Testis (tissue), 3 donors: ENCODE results near the gene ITGA6. TPM values are rescaled to one million over a fixed set of nuclear protein-coding genes. Genes with fewer than 3 reads are reported as not detected.
"Not testable (repeated sequence)": the region's sequence is repeated elsewhere in the genome, so short reads cannot be mapped to it uniquely, and the experiment has no call there.

ENCODE experiments used
- DNase-seq: peaks from one replicate; pipeline ENCODE4 v3.0.0-alpha.2; 2019
- H3K27ac ChIP-seq, 2 donors: fragments of 200-600 bp; sonication (generic); one replicate each; pipeline ENCODE4 v1.5.1; 2019
- H3K27me3 ChIP-seq: fragments of 200-600 bp; sonication (generic); one replicate; pipeline ENCODE4 v1.5.1; 2019
- H3K36me3 ChIP-seq: fragments of 200-600 bp; sonication (generic); one replicate; pipeline ENCODE4 v1.5.1; 2017; ENCODE audit warnings: low read depth; ENCODE audit errors: missing control alignments
- H3K4me1 ChIP-seq: fragments of 200-600 bp; sonication (generic); one replicate; pipeline ENCODE4 v1.5.1; 2019
- H3K4me3 ChIP-seq, 2 donors: fragments of 200-600 bp; sonication (generic); one replicate each; pipeline ENCODE4 v1.5.1; 2017 to 2019
- H3K9me3 ChIP-seq: fragments of 200-600 bp; sonication (generic); one replicate; pipeline ENCODE4 v1.5.1; 2017
- POLR2A ChIP-seq: fragments of 450-650 bp; IDR thresholded peaks from one replicate; pipeline ENCODE4 v1.6.1; 2017; ENCODE audit warnings: antibody characterized with exemption, mild to moderate bottlenecking, moderate library complexity
- WGBS, 2 donors: methylation state at CpG; one replicate each; pipeline ENCODE4 v1.1.5; 2018; 5-methylcytosine and 5-hydroxymethylcytosine counted together
- intact Hi-C: fragments of 100-400 bp; cut with DNase I; formaldehyde crosslinking; loops from one replicate; pipeline ENCODE4 v1.15.1; 2023; ENCODE audit warnings: low total_unique reads
- polyA plus RNA-seq: library from polyadenylated mRNA; stranded (reverse); fragments of 350-450 nt; fragmentation: Illumina TruSeq; extraction: RNeasy Lipid Tissue Mini Kit (QIAGEN cat#74804); gene quantifications from one replicate; pipeline ENCODE4 v1.2.3, GENCODE V29; 2014; ENCODE audit warnings: low read depth, low replicate concordance; ENCODE audit not compliant: insufficient read depth
- total RNA-seq, 2 donors: library from RNA; depleted of rRNA; stranded (reverse); fragments of >200 nt; gene quantifications; one replicate each; pipeline ENCODE4 v1.2.3, GENCODE V29; 2016
- TF ChIP-seq, protein P1 (sequence below), 3 experiments: fragments of 450-650 bp in 2 of 3; fragments of 200-600 bp in 1 of 3; sonication (generic) in 1 of 3; IDR thresholded peaks; one replicate each; pipeline ENCODE4 v1.5.1; 2016 to 2019; ENCODE audit warnings: antibody characterized with exemption in 3 of 3, mild to moderate bottlenecking in 2 of 3, moderate library complexity in 1 of 3

Gene ITGA6
- total and polyA plus RNA-seq, 3 donors from 2014 or later: 57.5 to 232 (median 166) TPM

DNA sequence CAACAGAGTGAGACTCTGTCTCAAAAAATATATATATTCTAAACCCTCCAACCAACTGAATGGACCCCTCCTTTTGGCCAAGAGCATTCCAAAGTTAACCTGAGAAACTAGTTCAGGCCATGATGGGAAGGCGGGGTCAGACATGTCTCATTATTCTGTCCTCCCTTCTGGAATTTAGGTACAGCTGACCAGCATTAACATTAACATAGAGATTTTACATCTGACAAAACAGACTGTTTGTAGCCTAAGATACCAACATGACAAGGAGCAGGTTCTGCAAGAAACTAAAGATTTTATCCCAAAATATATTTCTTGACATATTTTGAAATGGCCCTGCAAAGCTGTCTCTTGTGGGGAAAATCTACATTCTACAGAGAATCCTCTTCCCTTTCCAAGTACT lies 121.7 kb downstream of the ITGA6 start:
- intact Hi-C loops: no loop called here
- 90 to 100% methylated on average over 1 of the region's 1 CpG for WGBS, 2 donors
- no peaks in the 10 kb centered on the region for H3K4me1 ChIP-seq
- TF ChIP-seq POLR2A: no peak
- TF ChIP-seq, protein P1, sequence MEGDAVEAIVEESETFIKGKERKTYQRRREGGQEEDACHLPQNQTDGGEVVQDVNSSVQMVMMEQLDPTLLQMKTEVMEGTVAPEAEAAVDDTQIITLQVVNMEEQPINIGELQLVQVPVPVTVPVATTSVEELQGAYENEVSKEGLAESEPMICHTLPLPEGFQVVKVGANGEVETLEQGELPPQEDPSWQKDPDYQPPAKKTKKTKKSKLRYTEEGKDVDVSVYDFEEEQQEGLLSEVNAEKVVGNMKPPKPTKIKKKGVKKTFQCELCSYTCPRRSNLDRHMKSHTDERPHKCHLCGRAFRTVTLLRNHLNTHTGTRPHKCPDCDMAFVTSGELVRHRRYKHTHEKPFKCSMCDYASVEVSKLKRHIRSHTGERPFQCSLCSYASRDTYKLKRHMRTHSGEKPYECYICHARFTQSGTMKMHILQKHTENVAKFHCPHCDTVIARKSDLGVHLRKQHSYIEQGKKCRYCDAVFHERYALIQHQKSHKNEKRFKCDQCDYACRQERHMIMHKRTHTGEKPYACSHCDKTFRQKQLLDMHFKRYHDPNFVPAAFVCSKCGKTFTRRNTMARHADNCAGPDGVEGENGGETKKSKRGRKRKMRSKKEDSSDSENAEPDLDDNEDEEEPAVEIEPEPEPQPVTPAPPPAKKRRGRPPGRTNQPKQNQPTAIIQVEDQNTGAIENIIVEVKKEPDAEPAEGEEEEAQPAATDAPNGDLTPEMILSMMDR (IDR thresholded peaks at IDR 0.05): no peak
- no peak for DNase-seq
- H3K27ac ChIP-seq: no peak overlapping the region
- no peaks in the 10 kb centered on the region for H3K9me3 ChIP-seq
- H3K36me3 ChIP-seq: no peaks in the 10 kb centered on the region
- no peak overlapping the region for H3K4me3 ChIP-seq
- H3K27me3 ChIP-seq: no peaks in the 10 kb centered on the region

GRCh38 chr2:172549802-172550201 lies 122.4 kb downstream of the ITGA6 start:
- H3K36me3 ChIP-seq, H3K27ac ChIP-seq, H3K27me3 ChIP-seq, DNase-seq, H3K4me1 ChIP-seq, H3K9me3 ChIP-seq, intact Hi-C loops, H3K4me3 ChIP-seq: not testable (repeated sequence)
- 59 to 65% methylated on average over 1 of the region's 1 CpG for WGBS, 2 donors

GRCh38 chr2:172550419-172550818 lies 123.0 kb downstream of the ITGA6 start:
- no peaks in the 10 kb centered on the region for H3K27me3 ChIP-seq
- intact Hi-C loops: no loop called here
- no peak for TF ChIP-seq POLR2A
- TF ChIP-seq, protein P1 (IDR thresholded peaks at IDR 0.05): no peak

GRCh38 chr2:172551271-172551670 lies 123.9 kb downstream of the ITGA6 start:
- H3K27me3 ChIP-seq: no peaks in the 10 kb centered on the region
- H3K36me3 ChIP-seq: no peaks in the 10 kb centered on the region
- no peak overlapping the region for H3K4me3 ChIP-seq
- no peak overlapping the region for H3K27ac ChIP-seq
- no peaks in the 10 kb centered on the region for H3K4me1 ChIP-seq
- no peaks in the 10 kb centered on the region for H3K9me3 ChIP-seq
- TF ChIP-seq, protein P1 (IDR thresholded peaks at IDR 0.05): no peak
- TF ChIP-seq POLR2A: no peak
- no peak for DNase-seq
- intact Hi-C loops: no loop called here

More at GRCh38 chr2:172550419-172550818, 123.0 kb downstream of the ITGA6 start:
- Histone ChIP-seq H3K27ac (no peak overlapping the region), H3K36me3 (no peaks in the 10 kb centered on the region), H3K9me3 (no peaks in the 10 kb centered on the region), H3K4me3 (no peak overlapping the region), H3K4me1 (no peaks in the 10 kb centered on the region)
- DNase-seq: no peak

GRCh38 chr2:172552547-172553291 lies 125.3 kb downstream of the ITGA6 start:
- H3K27me3 ChIP-seq: no peaks in the 10 kb centered on the region
- WGBS, 2 donors: 95 to 98% methylated on average over 4 of the region's 4 CpGs
- TF ChIP-seq POLR2A: no peak
- TF ChIP-seq, protein P1 (IDR thresholded peaks at IDR 0.05): no peak
- H3K36me3 ChIP-seq: no peaks in the 10 kb centered on the region
- H3K4me3 ChIP-seq: no peak overlapping the region
- H3K4me1 ChIP-seq: peaks cover 5% of the 10 kb centered on the region
- H3K9me3 ChIP-seq: no peaks in the 10 kb centered on the region
- no peak overlapping the region for H3K27ac ChIP-seq
- DNase-seq: no peak
- intact Hi-C loops: no loop called here
